ENCODE measurements around the gene POLD4. TPM values are rescaled to one million over a fixed set of nuclear protein-coding genes. Genes with fewer than 3 reads are reported as not detected.

Gene POLD4
- total and polyA plus RNA-seq, 2 of the 13 experiments (the other 11 are each of a cell fraction or from before 2014, with no cell fraction given), result 10.5 to 27.4 TPM

DNA sequence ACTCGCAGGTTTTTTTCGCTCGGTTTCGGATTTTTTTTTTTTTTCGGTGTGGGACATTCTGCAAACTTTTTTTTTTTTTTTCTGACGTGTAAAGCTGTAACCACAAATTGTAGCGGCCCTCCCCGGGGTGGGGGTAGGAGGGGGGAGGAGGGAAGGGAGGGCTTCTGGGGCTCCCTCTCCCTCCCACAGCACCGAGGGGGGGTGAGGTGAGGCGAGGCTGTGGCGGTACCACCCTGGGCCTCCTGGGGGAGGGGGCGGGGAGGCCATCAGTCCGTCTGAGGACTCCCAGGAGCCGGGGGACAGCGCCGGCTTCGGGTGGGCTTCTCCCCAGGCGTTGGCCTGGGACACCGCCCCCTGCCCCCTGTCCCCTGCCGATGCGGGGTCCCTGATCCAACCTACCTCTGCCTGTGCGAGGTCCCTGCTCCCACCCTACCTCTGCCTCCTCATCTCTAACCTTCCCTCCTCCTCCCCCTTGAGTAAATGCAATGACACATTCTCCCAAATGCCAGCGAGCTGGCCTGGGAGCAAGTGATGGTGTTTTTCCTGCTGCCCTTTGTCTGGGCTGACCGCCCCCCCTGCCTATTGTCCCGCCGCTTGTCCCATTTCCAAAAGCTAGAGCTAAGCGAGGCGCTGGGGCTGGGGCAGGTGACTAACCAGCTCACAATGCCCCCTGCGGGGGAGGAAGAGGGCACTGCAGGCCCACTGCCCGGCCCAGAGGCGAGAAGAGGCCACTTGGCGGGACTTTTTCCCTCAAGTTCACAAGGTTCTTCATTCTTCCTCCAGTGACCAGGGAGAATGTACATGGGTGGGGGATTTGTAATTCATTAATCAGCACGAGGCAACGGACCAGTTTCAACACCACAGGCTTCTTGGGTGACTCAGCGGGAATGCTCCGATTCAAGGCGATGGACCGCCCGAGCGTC is 20.6 kb upstream of the POLD4 start (continued):
- TF ChIP-seq TEAD3 (CRISPR knock-in tag; optimal IDR thresholded peaks at IDR 0.05; ENCODE audit: borderline replicate concordance) (no peak), TOPORS (CRISPR knock-in tag; IDR thresholded peaks at IDR 0.05) (no peak), ZNF251 (CRISPR knock-in tag; IDR thresholded peaks at IDR 0.05) (no peak), ZNF484 (CRISPR knock-in tag; IDR thresholded peaks at IDR 0.05; ENCODE audit: borderline replicate concordance, low read depth) (no peak), ZSCAN22 (CRISPR knock-in tag; IDR thresholded peaks at IDR 0.05) (no peak), SALL1 (CRISPR knock-in tag; IDR thresholded peaks at IDR 0.05) (0 out of 2 replicates have a peak, but pooled peaks have one; percentile 46), SRF (IDR thresholded peaks at IDR 0.05; ENCODE audit: low read depth, low read length) (no peak), ZNF772 (CRISPR knock-in tag; IDR thresholded peaks at IDR 0.05) (no peak), EP300 (IDR thresholded peaks at IDR 0.05; ENCODE audit: low read depth in 2 of 2, low read length in 2 of 2) (peak in 1 of 2 experiments; percentile 5; a peak in 1 of 4 replicates), EP300 (CRISPR knock-in tag; IDR thresholded peaks at IDR 0.05; ENCODE audit: borderline replicate concordance) (no peak), THYN1 (CRISPR knock-in tag; IDR thresholded peaks at IDR 0.05; ENCODE audit: borderline replicate concordance, low read depth) (no peak), ZNF207 (IDR thresholded peaks at IDR 0.05; ENCODE audit: borderline replicate concordance) (no peak), BORCS8-MEF2B (CRISPR knock-in tag; IDR thresholded peaks at IDR 0.05) (no peak), TBX3 (IDR thresholded peaks at IDR 0.05; ENCODE audit: borderline replicate concordance) (no peak), ZNF749 (CRISPR knock-in tag; IDR thresholded peaks at IDR 0.05; ENCODE audit: borderline replicate concordance) (no peak), KDM5A (IDR thresholded peaks at IDR 0.05; ENCODE audit: borderline replicate concordance, low read length) (no peak)
- TF ChIP-seq, protein P1, sequence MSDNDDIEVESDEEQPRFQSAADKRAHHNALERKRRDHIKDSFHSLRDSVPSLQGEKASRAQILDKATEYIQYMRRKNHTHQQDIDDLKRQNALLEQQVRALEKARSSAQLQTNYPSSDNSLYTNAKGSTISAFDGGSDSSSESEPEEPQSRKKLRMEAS (IDR thresholded peaks at IDR 0.05), result no peak; the same call in 1 of the 2 replicates
- TF ChIP-seq, protein P2, sequence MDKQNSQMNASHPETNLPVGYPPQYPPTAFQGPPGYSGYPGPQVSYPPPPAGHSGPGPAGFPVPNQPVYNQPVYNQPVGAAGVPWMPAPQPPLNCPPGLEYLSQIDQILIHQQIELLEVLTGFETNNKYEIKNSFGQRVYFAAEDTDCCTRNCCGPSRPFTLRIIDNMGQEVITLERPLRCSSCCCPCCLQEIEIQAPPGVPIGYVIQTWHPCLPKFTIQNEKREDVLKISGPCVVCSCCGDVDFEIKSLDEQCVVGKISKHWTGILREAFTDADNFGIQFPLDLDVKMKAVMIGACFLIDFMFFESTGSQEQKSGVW (CRISPR knock-in tag; IDR thresholded peaks at IDR 0.05; ENCODE audit: borderline replicate concordance), result no peak
- TF ChIP-seq, protein P3, sequence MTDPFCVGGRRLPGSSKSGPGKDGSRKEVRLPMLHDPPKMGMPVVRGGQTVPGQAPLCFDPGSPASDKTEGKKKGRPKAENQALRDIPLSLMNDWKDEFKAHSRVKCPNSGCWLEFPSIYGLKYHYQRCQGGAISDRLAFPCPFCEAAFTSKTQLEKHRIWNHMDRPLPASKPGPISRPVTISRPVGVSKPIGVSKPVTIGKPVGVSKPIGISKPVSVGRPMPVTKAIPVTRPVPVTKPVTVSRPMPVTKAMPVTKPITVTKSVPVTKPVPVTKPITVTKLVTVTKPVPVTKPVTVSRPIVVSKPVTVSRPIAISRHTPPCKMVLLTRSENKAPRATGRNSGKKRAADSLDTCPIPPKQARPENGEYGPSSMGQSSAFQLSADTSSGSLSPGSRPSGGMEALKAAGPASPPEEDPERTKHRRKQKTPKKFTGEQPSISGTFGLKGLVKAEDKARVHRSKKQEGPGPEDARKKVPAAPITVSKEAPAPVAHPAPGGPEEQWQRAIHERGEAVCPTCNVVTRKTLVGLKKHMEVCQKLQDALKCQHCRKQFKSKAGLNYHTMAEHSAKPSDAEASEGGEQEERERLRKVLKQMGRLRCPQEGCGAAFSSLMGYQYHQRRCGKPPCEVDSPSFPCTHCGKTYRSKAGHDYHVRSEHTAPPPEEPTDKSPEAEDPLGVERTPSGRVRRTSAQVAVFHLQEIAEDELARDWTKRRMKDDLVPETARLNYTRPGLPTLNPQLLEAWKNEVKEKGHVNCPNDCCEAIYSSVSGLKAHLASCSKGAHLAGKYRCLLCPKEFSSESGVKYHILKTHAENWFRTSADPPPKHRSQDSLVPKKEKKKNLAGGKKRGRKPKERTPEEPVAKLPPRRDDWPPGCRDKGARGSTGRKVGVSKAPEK (CRISPR knock-in tag; IDR thresholded peaks at IDR 0.05; ENCODE audit: borderline replicate concordance), result no peak
- TF ChIP-seq, protein P4, sequence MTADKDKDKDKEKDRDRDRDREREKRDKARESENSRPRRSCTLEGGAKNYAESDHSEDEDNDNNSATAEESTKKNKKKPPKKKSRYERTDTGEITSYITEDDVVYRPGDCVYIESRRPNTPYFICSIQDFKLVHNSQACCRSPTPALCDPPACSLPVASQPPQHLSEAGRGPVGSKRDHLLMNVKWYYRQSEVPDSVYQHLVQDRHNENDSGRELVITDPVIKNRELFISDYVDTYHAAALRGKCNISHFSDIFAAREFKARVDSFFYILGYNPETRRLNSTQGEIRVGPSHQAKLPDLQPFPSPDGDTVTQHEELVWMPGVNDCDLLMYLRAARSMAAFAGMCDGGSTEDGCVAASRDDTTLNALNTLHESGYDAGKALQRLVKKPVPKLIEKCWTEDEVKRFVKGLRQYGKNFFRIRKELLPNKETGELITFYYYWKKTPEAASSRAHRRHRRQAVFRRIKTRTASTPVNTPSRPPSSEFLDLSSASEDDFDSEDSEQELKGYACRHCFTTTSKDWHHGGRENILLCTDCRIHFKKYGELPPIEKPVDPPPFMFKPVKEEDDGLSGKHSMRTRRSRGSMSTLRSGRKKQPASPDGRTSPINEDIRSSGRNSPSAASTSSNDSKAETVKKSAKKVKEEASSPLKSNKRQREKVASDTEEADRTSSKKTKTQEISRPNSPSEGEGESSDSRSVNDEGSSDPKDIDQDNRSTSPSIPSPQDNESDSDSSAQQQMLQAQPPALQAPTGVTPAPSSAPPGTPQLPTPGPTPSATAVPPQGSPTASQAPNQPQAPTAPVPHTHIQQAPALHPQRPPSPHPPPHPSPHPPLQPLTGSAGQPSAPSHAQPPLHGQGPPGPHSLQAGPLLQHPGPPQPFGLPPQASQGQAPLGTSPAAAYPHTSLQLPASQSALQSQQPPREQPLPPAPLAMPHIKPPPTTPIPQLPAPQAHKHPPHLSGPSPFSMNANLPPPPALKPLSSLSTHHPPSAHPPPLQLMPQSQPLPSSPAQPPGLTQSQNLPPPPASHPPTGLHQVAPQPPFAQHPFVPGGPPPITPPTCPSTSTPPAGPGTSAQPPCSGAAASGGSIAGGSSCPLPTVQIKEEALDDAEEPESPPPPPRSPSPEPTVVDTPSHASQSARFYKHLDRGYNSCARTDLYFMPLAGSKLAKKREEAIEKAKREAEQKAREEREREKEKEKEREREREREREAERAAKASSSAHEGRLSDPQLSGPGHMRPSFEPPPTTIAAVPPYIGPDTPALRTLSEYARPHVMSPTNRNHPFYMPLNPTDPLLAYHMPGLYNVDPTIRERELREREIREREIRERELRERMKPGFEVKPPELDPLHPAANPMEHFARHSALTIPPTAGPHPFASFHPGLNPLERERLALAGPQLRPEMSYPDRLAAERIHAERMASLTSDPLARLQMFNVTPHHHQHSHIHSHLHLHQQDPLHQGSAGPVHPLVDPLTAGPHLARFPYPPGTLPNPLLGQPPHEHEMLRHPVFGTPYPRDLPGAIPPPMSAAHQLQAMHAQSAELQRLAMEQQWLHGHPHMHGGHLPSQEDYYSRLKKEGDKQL (CRISPR knock-in tag; IDR thresholded peaks at IDR 0.05; ENCODE audit: low read depth), result no peak
